Stimulated activated CD4-positive, alpha-beta T cell treated with anti-CD3 and anti-CD28 coated beads, Interleukin-12 subunit alpha, Interleukin-12 subunit beta, amount 100 ng/mL, for 48 hours (primary cell): ENCODE data around the gene SMIM17.
A peak's percentile ranks its signal among the peaks of the same experiment; 100 is the strongest.
"Not testable (repeated sequence)": the region's sequence is repeated elsewhere in the genome, so short reads cannot be mapped to it uniquely, and the experiment has no call there.

Experiments
- DNase-seq, 3 donors: peaks; one replicate each; pipeline ENCODE4 v3.0.0-alpha.2; 2020; ENCODE audit warnings: low read depth in 2 of 3, low spot score in 1 of 3

Gene SMIM17

DNA sequence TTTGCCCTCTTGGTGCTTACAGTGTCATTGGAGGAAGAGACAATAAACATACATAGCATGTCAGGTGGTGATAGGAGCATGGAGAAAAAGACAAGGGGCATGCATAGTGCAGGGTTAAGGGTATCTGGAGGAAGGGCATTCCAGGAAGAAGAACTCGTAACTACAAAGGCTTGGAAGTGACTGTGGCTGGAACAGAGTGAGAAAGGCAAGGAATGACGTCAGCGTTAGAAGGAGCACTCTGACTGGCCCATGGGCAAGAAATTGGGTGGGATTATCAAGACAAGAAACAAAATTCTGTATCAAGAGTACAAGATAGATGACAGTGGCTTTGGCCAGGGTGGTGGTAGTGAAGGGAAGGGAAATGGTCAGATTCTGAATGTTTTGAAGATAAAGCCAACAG is 11.2 kb downstream of the SMIM17 start:
- DNase-seq, result no peak

DNA sequence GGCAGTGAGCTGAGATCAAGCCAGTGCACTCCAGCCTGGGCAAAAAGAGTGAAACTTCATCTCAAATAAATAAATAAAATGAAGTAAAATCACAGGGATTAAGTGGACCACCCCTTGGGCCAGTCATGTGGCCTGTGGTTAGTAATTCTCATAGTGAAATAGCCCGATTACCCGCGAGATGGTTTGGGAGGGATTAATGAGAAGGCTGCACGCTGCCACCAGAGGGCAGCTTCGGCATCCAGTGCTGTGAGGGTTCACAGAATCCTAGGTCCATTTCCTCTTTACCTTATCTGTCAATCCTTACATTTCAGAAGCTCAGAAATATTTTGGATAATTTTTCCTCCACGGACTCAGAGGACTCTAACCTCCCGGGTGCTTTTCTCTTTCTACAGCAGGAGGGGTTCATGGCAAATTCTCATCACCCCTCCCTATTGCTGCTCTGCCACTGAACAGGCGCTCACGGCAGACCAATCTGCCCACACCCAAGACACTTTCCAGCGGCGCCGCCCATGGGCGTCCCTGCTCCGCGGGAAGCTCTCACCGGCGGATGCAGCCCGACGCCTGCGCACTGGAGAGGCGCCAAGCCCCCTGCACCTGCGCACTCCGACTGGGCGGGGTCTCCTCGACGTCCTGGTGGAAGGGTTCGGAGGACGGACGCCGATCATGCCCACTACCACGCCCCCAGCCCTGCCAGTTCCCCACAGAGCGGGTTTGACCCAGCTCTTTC is 17.6 kb downstream of the SMIM17 start:
- DNase-seq, result no peak

DNA sequence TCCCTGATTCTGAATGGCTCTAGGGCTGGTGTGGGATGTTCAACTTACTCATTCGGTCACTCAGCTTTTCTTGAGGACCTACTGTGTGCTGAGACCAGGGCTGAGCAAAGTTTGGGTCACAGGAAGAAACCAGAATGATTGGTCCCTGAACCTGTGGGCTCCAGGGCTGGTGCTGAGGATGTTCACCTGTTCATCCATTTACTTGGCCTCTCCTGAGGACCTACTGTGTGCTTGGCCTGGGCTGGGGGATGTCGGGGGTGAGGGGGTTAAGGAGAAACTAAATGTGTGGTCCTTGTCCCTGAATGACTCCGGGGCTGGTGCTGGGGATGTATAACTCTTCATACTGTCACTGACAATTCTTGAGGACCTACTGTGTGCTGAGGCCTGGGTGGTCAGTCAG is 18.3 kb downstream of the SMIM17 start:
- DNase-seq, result no peak

DNA sequence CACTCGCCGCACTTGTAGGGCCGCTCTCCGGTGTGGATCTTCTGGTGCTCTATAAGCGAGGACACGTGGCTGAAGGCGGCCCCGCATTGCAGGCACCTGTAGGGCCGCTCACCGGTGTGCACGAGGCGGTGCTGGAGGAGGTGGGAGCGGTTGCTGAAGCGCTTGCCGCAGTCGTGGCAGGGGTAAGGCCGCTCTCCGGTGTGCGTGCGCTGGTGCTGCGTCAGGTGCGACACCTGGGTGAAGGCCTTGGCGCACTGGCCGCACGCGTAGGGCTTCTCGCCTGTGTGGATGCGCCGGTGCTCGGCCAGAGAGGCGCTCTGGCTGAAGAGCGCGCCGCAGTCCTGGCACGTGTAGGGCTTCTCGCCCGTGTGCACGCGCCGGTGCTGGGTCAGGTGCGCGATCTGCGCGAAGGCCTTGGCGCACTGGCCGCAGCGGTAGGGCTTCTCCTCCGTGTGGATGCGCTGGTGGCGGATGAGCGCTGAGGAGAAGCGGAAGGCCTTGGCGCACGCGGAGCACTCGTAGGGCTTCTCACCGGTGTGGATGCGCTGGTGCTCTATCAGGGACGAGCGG is 21.1 kb downstream of the SMIM17 start:
- DNase-seq, result no peak

DNA sequence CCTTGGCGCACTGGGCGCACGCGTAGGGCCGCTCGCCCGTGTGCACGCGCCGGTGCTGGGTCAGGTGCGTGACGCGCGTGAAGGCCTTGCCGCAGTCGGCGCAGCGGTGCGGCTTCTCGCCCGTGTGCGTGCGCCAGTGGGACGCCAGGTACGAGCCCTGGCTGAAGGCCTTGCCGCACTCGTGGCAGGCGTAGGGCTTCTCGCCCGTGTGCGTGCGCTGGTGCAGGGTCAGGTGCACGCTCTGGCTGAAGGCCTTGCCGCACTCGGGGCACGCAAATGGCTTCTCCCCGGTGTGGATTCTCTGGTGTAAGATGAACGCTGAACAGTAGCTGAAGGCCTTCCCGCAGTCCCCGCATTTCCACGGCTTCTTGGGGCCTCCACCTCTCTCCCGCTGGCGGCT is 21.6 kb downstream of the SMIM17 start:
- no peak for DNase-seq

DNA sequence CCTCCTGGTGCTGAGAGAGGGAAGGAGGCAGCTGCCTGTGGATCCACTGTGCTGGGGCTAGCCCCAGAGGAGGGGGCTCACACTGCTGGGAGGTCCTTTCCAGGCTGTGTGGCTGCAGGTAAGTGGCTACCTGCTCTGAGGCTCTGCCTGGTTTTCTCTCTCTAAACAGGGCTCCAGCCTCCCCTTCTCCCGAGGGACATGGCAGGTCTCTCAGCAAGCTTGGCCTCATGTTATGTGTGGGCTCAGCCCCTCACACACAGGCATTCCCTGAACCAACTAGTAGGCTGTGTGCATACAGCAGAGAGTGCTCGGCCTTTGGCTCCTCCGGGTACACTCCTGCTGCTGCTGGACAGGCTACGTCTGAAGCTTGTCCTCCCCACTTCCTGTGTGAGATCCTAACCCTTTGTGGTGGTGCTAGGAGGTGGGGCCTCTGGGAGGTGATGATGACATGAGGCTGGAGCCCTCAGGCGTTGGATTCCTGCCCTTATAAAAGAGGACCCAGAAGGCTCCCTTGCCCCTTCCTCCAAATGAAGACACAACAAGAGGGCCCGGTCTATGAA is 24.4 kb downstream of the SMIM17 start:
- no peak for DNase-seq

DNA sequence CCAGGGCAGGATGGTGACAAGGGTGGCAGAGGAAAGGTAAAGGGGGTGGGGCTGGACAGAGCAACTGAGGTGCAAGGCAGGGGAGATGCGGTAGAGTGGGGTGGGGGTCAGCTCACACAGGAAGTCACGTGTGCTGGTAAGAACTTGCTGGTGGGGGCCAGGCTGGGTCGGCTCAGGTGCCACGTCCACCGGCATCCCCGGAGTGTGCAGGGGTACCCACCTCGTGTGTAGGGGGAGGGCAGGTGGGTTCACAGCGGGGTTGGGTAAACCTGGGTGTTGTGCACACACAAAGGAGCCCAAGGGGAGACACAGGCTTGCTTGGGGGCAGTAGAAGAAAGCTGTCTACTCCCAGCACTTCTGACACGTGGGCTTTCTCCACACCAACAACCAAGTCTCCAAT is 25.7 kb downstream of the SMIM17 start:
- DNase-seq, result no peak

DNA sequence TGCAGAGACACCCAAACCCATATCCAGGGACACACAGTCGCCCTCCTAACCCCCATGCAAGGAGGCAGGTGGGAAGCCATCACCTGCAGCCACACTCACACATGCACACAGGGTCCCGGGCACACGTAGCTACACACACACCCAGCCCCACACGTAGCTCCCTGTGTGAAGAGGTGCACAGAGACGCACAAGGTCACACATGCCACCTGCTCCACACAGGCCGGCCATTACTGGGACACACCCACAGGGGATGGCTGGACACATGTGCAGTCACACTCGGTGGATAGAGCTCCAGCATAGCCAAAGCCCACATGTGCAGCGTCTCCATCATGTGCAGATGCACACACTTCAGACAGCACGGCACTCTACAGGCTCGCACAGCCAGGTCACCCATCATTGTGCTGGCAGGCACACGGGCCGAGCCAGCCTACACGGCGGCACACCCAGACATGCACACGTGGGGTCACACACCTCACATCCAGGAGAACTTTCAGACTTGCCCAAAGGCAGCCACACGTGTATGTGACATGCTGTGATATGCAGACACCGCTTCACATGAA is 27.5 kb downstream of the SMIM17 start:
- DNase-seq, result no peak

DNA sequence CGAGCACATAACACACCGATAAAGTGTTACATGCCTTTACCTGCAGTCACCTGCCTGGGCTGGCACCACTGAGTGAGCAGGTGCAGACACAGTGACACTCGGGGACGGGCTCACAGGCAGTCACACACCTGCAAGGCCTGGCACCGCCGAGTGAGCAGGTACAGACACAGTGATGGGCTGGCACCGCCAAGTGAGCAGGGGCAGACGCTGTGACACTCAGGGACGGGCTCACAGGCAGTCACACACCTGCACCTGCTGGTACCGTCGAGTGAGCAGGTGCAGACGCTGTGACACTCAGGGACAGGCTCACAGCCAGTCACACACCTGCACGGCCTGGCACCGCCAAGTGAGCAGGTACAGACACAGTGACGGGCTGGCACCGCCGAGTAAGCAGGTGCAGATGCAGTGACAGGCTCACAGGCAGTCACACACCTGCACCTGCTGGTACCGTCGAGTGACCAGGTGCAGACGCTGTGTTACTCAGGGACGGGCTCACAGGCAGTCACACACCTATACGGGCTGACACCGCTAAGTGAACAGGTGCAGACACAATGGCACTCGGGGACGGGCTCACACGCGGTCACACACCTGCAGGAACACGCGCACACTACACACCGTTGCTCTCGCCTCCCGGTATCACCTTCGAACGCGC is 28.1 kb downstream of the SMIM17 start:
- no peak for DNase-seq

DNA sequence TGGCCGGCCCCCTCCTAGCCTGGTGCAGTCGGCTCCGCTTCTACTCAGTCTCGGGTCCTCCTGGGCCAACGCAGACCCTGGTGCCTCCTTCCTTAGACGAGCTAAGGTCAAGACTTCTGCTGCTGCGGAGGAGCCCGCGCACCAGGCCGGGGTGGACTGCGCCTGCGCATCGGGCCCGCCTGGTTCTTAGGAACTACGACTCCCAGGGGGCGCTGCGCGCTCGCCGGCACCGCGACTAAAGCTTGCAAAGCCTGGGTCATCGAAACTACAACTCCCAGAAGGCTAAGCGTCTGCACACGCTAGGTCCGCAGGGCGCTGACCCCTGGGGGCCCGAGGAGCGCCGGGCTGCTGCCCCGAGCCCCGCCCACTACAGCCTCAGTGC is 28.6 kb downstream of the SMIM17 start, which contains the start of gene ZNF835:
TSS of gene ZNF835 (minus strand) at position 145 of the 382 bp plus-strand sequence. CDS start 6,559 bp downstream, outside the sequence.
- peak; percentile 64 to 71 (median 70) for DNase-seq

DNA sequence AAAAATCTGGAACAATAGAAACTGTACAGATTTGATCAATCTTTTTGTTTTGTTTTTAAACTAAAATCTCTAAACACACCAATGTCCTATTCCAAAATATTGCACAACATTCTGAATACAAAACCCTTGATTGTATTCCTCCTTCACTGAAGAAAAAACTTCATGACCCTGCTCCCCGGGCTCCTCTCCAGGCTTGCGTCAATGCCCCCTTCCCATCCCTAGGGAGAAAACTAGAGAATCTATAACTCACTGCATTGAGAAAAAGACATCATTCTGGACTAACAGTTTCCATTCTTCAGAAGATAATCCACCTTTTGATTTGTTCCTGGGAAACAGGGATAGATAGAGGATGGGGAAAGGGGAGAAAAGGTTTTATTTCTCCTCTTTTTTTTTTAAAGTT is 29.7 kb downstream of the SMIM17 start:
- DNase-seq, result not testable (repeated sequence)

DNA sequence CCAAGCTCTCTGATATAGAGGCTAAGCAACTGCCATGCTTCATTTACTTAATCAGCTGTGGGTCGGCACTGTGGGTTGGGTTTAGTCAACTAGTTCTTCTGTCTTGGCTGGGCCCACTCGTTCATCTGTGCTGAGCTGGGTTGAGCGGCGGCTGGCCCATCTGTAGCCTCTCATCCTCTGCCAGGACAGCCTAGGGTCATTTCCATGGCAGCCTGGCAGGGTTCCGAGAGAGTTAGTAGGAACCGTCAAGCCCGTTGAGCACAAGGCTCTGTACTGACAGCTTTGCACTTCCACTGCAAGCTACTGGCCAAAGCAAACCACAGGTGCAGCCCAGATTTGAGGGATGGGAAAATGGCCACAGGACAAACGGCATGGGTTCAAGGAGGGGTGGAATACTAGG is 35.2 kb downstream of the SMIM17 start:
- no peak for DNase-seq

DNA sequence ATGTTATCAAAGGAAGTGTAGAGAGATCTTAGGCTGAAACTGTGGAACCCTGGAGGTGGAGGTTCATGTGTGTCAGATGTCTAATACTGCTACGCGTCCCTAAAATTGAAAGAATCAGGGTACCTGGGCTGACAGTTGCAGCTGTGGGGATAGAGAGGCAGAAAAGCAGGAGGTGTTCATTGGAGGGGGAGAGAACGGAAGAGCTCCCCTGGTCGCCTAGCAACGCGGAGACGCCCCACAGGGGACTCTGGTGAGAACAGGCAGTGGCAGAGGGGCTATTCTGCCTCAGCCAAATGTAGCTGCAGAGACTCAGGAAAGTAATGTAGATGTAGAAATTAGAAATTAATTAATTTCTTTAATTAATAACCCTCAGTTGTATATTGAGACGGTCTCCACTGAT is 38.7 kb downstream of the SMIM17 start:
- DNase-seq, result no peak

DNA sequence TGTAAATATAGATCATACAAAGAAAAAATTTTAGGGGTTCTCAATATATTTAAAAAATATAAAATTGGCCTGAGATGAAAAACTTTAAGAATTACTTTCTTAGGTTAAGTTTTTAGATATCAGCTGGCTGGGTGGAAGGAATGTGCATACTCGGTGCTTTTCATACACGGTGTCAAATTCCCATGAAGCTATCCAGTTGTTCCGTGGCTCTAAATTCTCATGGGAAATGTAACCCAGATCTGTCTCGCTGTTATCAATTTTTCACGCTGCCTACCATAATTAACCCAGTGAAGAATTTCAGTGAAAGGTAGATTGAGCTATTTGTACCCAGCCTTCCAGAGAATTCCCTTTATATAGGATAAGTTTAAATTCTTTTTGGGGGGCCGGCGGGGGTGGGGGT is 40.2 kb downstream of the SMIM17 start:
- DNase-seq, result no peak

DNA sequence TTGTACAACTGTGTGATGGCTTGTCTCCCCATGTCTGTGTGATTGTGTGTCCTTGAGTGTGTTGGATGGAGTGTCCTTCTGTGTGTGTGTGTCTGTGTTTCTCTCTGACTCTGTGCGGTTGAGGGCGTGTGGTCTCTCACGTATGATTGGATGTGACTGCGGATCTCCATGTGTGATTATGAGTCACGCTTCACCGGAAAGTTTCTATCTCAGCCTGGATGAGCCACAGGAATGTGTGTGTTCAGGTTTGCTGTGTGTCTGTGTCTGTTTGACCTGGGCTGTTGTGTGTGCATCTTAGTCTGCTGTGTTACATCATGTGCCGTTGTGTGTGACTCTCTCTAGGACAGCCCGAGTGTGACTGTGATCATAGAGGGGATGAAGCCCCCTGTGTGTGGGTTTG is 44.1 kb downstream of the SMIM17 start:
- DNase-seq, result no peak

DNA sequence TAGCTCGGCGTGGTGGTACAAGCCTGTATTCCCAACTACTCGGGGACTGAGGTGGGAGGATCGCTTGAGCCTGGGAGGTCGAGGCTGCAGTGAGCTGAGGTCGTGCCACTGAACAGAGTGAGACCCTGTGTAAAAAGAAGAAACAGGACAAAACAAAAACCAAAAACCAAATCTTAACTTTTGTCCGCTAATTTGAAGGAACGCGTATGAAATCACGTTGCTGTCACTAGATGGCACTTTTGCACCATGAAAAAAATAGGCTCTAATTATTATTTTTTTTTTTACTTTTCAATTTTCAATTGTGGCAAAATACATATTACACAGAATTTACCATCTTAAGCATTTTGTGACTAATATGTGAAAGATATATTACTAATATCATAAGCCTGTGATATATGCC is 46.2 kb downstream of the SMIM17 start:
- DNase-seq, result no peak

DNA sequence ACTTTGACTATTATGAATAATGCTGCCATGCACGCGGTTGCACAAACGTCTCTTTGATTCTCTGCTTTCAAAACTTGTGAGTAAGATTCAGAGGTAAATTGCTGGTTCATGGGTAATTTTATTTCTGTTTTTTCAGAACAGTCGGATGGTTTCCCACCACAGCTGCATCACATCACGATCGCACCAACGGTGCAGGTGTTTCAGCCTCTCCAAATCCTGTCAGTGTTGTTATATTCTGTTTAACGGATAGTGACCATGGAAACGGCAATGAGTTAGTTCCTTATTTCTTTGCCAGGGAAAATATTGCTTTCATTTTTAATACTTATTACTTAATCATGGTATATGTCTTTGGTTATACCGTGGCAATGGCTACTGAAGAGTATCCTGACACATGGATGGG is 47.7 kb downstream of the SMIM17 start:
- no peak for DNase-seq

DNA sequence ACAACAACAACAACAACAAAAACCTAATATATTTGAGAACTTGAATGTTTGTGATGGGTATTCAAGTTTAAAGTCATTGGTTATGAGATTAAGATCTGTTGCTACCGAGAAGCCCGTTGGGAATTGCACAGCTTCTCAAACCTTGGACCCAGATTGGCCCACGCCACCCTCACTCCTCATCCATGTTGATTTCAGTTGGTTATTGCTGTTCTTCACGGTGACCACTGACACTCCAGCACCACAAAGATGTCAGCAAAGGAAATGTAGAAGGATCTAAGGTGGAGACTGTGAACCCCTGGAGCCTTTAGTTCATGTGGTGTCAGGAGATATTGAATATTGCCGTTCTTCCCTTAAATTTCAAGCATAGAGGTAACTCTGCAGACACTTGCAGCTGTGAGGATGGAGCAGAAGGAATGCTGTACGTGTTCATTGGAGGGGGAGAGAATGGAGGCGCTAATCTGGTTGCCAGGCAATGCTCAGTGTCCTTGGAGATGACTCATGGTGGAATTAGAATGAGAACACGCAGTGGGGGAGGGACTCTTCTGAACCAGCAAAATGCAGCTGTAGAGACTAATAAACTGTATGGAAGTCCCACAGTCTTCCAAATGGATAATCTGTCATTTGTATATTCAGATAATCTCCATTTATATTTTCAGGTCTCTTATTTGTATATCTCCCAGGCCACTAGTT is 49.4 kb downstream of the SMIM17 start:
- DNase-seq, result no peak

DNA sequence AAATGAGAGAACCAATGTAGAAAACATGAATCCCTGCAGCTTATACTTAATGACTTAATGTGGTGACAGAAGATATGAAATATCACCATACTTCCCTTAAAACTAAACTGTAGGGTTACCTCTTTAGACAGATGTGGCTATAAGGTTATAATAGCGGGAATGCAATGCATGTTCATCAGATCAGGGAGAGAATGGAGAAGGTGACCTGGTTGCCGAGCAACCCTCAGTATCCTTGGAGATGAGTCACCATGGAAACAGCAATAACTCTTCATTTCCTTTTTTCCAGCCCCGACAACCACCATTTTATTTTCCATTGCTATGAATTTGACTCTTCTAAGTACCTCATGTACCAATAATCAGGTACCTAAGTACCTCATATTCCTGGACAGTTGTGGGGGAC is 56.6 kb downstream of the SMIM17 start:
- DNase-seq, result no peak

DNA sequence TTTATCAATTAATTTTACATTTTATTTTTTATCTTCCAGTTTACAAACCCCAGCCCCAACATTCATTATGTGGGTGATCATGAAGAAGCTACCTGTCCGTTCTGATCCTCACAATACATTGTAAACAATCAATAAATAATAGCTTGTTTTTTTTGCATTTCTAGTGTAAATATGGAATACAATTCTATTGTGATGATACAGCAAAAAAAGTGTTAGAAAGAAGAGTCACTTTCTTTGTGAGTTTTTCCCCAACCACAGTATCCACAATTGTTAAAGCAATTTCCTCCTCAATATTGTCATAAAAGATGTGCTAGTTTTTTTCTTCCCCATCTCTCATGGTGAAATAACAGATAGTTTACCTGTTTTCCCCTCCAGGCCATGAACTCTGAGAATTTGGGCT is 58.9 kb downstream of the SMIM17 start:
- no peak for DNase-seq

DNA sequence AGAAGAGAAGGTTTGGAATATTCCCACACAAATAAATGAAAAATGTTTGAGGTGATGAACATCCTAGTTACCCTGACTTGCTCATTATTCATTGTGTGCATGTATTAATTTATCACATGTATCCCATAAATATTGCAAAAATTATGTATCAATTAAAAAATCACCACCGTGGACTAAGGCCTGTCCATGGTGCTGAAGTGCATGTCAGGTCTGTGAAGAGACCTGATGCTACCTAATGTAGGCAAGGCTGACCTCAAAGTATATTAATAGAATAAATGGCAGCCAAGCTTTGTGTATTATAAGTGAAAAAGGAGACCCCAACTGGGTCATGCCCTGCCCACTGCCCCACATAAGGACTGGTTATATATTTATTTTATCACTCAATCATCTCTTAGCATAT is 63.0 kb downstream of the SMIM17 start:
- no peak for DNase-seq
